ENCODE data around the gene ABHD16A.

The ABHD16A gene

DNA sequence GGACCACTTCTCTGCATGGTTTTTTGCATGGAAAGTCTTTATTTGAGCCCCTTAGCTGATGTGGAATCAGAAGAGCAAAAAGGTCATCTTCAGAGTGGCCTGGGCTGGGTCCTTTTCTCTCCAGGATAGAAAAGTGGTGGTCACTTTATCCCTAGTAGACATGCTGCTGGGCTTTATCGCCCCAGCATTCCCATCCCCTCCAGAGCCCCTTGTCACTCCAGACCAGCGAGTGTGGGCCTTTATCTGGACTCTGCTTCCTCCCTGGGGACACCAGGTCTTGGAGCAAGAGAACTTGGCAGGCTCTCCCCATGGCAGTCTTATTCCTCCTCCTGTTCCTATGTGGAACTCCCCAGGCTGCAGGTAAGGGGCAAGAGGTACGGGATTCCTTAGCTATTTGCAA is 3.5 kb upstream of the ABHD16A start, which contains the start of gene LY6G6F:
Gene LY6G6F (plus strand): TSS at position 268 of the 400 bp plus-strand sequence. CDS start 41 bp downstream, at position 309.
- TF ChIP-seq, protein P1, sequence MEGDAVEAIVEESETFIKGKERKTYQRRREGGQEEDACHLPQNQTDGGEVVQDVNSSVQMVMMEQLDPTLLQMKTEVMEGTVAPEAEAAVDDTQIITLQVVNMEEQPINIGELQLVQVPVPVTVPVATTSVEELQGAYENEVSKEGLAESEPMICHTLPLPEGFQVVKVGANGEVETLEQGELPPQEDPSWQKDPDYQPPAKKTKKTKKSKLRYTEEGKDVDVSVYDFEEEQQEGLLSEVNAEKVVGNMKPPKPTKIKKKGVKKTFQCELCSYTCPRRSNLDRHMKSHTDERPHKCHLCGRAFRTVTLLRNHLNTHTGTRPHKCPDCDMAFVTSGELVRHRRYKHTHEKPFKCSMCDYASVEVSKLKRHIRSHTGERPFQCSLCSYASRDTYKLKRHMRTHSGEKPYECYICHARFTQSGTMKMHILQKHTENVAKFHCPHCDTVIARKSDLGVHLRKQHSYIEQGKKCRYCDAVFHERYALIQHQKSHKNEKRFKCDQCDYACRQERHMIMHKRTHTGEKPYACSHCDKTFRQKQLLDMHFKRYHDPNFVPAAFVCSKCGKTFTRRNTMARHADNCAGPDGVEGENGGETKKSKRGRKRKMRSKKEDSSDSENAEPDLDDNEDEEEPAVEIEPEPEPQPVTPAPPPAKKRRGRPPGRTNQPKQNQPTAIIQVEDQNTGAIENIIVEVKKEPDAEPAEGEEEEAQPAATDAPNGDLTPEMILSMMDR (IDR thresholded peaks at IDR 0.05; ENCODE audit: poor library complexity, severe bottlenecking) = no peak
- H3K4me3 ChIP-seq (ENCODE audit: severe bottlenecking) = no peak within 1 kb of the TSS
- ATAC-seq (ENCODE audit: low read depth) = no peak
- no peaks in the 10 kb centered on the region; the same call in 1 of the 2 replicates for H3K36me3 ChIP-seq (ENCODE audit: low read depth)
- no peaks in the 10 kb centered on the region for H3K9me3 ChIP-seq (ENCODE audit: severe bottlenecking)
- H3K27ac ChIP-seq (ENCODE audit: poor library complexity, severe bottlenecking) = no peak within 1 kb of the TSS
- no peak for DNase-seq (ENCODE audit: low spot score)
- H3K27me3 ChIP-seq (ENCODE audit: insufficient read depth, poor library complexity, severe bottlenecking) = no peaks in the 10 kb centered on the region
- peaks cover 5% of the 10 kb centered on the region for H3K4me1 ChIP-seq (ENCODE audit: insufficient read depth, poor library complexity, severe bottlenecking)

DNA sequence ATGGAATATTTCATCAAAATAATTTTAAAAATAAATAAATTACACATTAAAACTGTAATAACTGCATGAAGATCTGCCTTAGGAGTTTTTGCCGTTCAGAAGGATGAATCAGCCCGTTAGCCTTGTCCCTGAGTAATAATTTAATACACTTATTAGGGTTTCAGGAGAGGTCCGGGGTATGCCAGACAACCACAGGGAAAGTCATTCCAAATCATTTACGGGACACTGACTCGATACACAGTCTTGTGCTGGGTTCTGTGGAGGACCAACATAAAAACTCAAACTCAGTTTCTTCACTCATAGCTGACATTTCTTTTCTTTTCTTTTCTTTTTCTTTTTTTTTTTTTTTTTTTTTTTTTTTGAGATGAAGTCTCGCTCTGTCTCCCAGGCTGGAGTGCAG is 2.8 kb upstream of the ABHD16A start:
- Histone ChIP-seq H3K4me1 (ENCODE audit: insufficient read depth, poor library complexity, severe bottlenecking) (no peaks in the 10 kb centered on the region), H3K4me3 (ENCODE audit: severe bottlenecking) (no peak overlapping the region), H3K27me3 (ENCODE audit: insufficient read depth, poor library complexity, severe bottlenecking) (no peaks in the 10 kb centered on the region), H3K36me3 (ENCODE audit: low read depth) (no peaks in the 10 kb centered on the region; the same call in 1 of the 2 replicates), H3K27ac (ENCODE audit: poor library complexity, severe bottlenecking) (no peak overlapping the region), H3K9me3 (ENCODE audit: severe bottlenecking) (no peaks in the 10 kb centered on the region)
- ATAC-seq (ENCODE audit: low read depth) (no peak), DNase-seq (ENCODE audit: low spot score) (no peak)
- TF ChIP-seq, protein P1 (IDR thresholded peaks at IDR 0.05; ENCODE audit: poor library complexity, severe bottlenecking) = no peak

DNA sequence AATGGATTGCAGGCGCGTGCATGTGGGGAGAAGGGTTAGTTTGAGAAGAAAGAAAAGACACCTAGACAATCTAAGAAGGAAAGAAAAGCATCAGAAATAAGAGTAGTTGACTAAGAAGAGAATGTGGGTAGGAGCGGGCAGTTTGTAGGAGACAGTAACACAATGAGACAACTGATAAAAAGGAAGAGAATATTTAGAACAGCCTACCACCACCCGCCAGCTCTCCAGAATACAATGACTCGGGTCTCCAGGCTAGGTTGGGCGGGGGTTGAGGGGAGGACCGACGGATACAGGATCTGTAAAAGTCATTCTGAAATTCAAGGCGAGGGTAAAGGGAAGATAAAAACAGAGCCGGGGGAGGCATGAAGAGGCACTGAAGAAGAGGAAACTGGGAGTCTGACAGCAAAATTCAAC is 712 bp downstream of the ABHD16A start:
- peak overlapping the region; percentile 88 for H3K4me3 ChIP-seq (ENCODE audit: severe bottlenecking)
- no peak for DNase-seq (ENCODE audit: low spot score)
- TF ChIP-seq, protein P1 (IDR thresholded peaks at IDR 0.05; ENCODE audit: poor library complexity, severe bottlenecking) = no peak
- peak overlapping the region; percentile 53 for H3K27ac ChIP-seq (ENCODE audit: poor library complexity, severe bottlenecking)
- H3K9me3 ChIP-seq (ENCODE audit: severe bottlenecking) = no peaks in the 10 kb centered on the region
- ATAC-seq (ENCODE audit: low read depth) = peak; percentile 5; the same call in 2 of the 3 replicates
- H3K36me3 ChIP-seq (ENCODE audit: low read depth) = peaks cover 17% of the 10 kb centered on the region
- H3K4me1 ChIP-seq (ENCODE audit: insufficient read depth, poor library complexity, severe bottlenecking) = no peaks in the 10 kb centered on the region
- H3K27me3 ChIP-seq (ENCODE audit: insufficient read depth, poor library complexity, severe bottlenecking) = no peaks in the 10 kb centered on the region

DNA sequence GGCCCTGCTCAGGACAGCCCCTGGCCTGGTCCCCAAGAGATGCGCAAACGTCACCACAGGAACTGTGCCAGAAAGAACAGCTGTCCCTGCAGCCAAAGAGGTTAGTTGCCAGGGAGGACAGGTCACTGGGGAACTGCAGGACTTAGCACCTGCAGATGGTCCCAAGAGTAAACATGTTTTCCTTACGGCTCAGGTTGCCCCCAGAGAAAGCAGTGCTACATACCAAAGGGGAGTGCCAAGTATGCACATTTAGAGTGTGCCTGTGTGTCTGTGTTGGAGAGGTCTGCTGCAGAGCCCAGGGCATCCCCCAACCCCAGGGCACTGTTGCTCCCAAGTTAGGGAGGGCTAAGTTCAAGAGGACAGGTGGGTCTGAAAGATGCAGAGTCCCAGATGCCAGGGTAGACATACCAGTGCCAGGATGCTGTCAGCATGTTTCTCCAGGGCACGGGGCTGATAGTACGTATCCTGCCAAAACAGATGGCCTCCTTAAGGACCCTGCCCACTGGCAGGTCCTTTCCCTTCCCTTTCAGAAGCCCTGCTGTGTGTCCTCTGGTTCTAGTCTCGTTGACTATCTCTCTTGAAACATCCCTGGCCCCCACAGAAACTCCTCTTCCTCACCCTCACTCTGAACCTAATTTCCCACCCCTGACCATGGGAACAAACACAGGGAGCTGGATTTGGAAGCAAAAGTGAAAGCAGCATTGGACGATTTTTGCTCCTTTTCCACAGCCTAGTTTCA is 1.3 kb downstream of the ABHD16A start:
- Histone ChIP-seq H3K9me3 (ENCODE audit: severe bottlenecking) (no peaks in the 10 kb centered on the region), H3K27ac (ENCODE audit: poor library complexity, severe bottlenecking) (peak overlapping the region; percentile 53), H3K36me3 (ENCODE audit: low read depth) (peaks cover 18% of the 10 kb centered on the region), H3K4me3 (ENCODE audit: severe bottlenecking) (peak overlapping the region; percentile 88), H3K4me1 (ENCODE audit: insufficient read depth, poor library complexity, severe bottlenecking) (no peaks in the 10 kb centered on the region), H3K27me3 (ENCODE audit: insufficient read depth, poor library complexity, severe bottlenecking) (no peaks in the 10 kb centered on the region)
- TF ChIP-seq, protein P1 (IDR thresholded peaks at IDR 0.05; ENCODE audit: poor library complexity, severe bottlenecking) = no peak
- DNase-seq (ENCODE audit: low spot score) (no peak), ATAC-seq (ENCODE audit: low read depth) (no peak)
